GM12892 (cell line): ENCODE results near the gene RADX.
"Not testable (repeated sequence)": the region's sequence is repeated elsewhere in the genome, so short reads cannot be mapped to it uniquely, and the experiment has no call there.

ENCODE experiments used
- POLR2A ChIP-seq: IDR thresholded peaks from 2 replicates; pipeline ENCODE4 v1.6.1; 2011; ENCODE audit warnings: low read depth, low read length, control low read depth
- POLR2AphosphoS5 ChIP-seq: IDR thresholded peaks from 2 replicates; pipeline ENCODE4 v1.6.1; 2011; ENCODE audit warnings: low read depth, low read length, control low read depth
- TAF1 ChIP-seq: IDR thresholded peaks from 2 replicates; pipeline ENCODE4 v1.6.1; 2011; ENCODE audit warnings: low read depth, mild to moderate bottlenecking, control low read depth, low read length, borderline replicate concordance

- not testable (repeated sequence) for TF ChIP-seq TAF1, POLR2A, POLR2AphosphoS5
These were observed 41.8 kb downstream of the RADX start for GRCh38 chrX:106653625-106654024.
